BJ (cell line): ENCODE results near the gene DCN. TPM values are rescaled to one million over a fixed set of nuclear protein-coding genes. Genes with fewer than 3 reads are reported as not detected.

ENCODE experiments used
- CTCF ChIA-PET: fragments of 350-600 bp; formaldehyde crosslinking; extraction: SDS; loops from one replicate; lab custom pipeline; 2021; ENCODE audit warnings: antibody characterized with exemption, inconsistent platforms; lab: Yijun Ruan, JAX
- POLR2A ChIA-PET: fragments of 300-600 bp; sonication (Branson Sonifier 250); formaldehyde crosslinking; extraction: SDS; loops from one replicate; lab custom pipeline; 2021; ENCODE audit warnings: antibody characterized with exemption; lab: Charles Lee
- DNase-seq: peaks from one replicate; pipeline ENCODE4 v3.0.0-alpha.2; 2011; ENCODE audit warnings: low read depth
- H3K27me3 ChIP-seq: 2 replicates; pipeline ENCODE4 v1.6.0; 2011; ENCODE audit warnings: low read length; ENCODE audit not compliant: control insufficient read depth, insufficient read depth
- H3K36me3 ChIP-seq: 2 replicates; pipeline ENCODE4 v1.5.1; 2011; ENCODE audit warnings: low read length; ENCODE audit not compliant: control insufficient read depth, insufficient read depth
- H3K4me3 ChIP-seq: 2 replicates; pipeline ENCODE4 v1.5.1; 2011; ENCODE audit warnings: low read depth, mild to moderate bottlenecking, control low read depth, low read length
- CTCF ChIP-seq: IDR thresholded peaks from 2 replicates; pipeline ENCODE4 v1.5.1; 2011; ENCODE audit warnings: low read depth, mild to moderate bottlenecking, control low read depth, inconsistent platforms, low read length, moderate library complexity; ENCODE audit not compliant: insufficient read depth
- polyA plus RNA-seq: library from polyadenylated mRNA; depleted of rRNA; stranded (reverse); fragments of >200 nt; gene quantifications from 2 replicates; pipeline ENCODE4 v1.2.3, GENCODE V29; 2011

Gene DCN
- polyA plus RNA-seq, 1 experiment: 823 TPM

GRCh38 chr12:91172096-91172495 is 10.5 kb downstream of the DCN start:
- POLR2A ChIA-PET: interaction anchor here (0.6 kb wide), 1 partner anchor 32 kb away, joined by 3 read pairs; no protein-coding TSS in a partner anchor
- peaks cover 7% of the 10 kb centered on the region for H3K36me3 ChIP-seq
- no peak overlapping the region for H3K4me3 ChIP-seq
- H3K27me3 ChIP-seq: no peaks in the 10 kb centered on the region
- no peak for TF ChIP-seq CTCF
- DNase-seq: no peak
- CTCF ChIA-PET: interaction anchor here (1.1 to 2.1 kb wide), 2 partner anchors 71 to 194 kb away, joined by 3 to 5 read pairs; no protein-coding TSS in a partner anchor

- ChIA-PET POLR2A (no interaction called here), CTCF (interaction anchor here (2.1 kb wide), 1 partner anchor 193 kb away, joined by 5 read pairs; no protein-coding TSS in a partner anchor)
- TF ChIP-seq CTCF: no peak
- peaks cover 7% of the 10 kb centered on the region for H3K36me3 ChIP-seq
- no peak overlapping the region for H3K4me3 ChIP-seq
- no peak for DNase-seq
- no peaks in the 10 kb centered on the region for H3K27me3 ChIP-seq
Measured at GRCh38 chr12:91171476-91171875, 11.1 kb downstream of the DCN start.

GRCh38 chr12:91163116-91163515 is 19.5 kb downstream of the DCN start:
- no peak overlapping the region for H3K4me3 ChIP-seq
- H3K36me3 ChIP-seq: no peaks in the 10 kb centered on the region; the same call in 1 of the 2 replicates

GRCh38 chr12:91161009-91161408 is 21.6 kb downstream of the DCN start:
- H3K36me3 ChIP-seq: peaks cover 2% of the 10 kb centered on the region
- POLR2A ChIA-PET: interaction anchor here (0.6 kb wide), 1 partner anchor 218 kb away, joined by 3 read pairs; no protein-coding TSS in a partner anchor
- CTCF ChIA-PET: interaction anchor here (1.4 kb wide), 1 partner anchor 82 kb away, joined by 5 read pairs; no protein-coding TSS in a partner anchor

More at GRCh38 chr12:91163116-91163515, 19.5 kb downstream of the DCN start:
- DNase-seq: no peak
- no peak for TF ChIP-seq CTCF
- no peaks in the 10 kb centered on the region for H3K27me3 ChIP-seq
- CTCF ChIA-PET: no interaction called here
- POLR2A ChIA-PET: no interaction called here

GRCh38 chr12:91155990-91156389 is 26.6 kb downstream of the DCN start:
- ChIA-PET CTCF (interaction anchor here (1.5 kb wide), 1 partner anchor 20 kb away, joined by 4 read pairs; no protein-coding TSS in a partner anchor), POLR2A (no interaction called here)
- H3K27me3 ChIP-seq: no peaks in the 10 kb centered on the region
- peaks cover 5% of the 10 kb centered on the region for H3K36me3 ChIP-seq
- no peak for TF ChIP-seq CTCF
- no peak overlapping the region for H3K4me3 ChIP-seq
- DNase-seq: no peak

More at GRCh38 chr12:91161009-91161408, 21.6 kb downstream of the DCN start:
- H3K4me3 ChIP-seq: no peak overlapping the region
- no peak for DNase-seq
- no peak for TF ChIP-seq CTCF
- H3K27me3 ChIP-seq: no peaks in the 10 kb centered on the region
